ENCODE measurements around the gene CASP6. TPM values are rescaled to one million over a fixed set of nuclear protein-coding genes. Genes with fewer than 3 reads are reported as not detected.

The CASP6 gene
- total RNA-seq, 4 donors from 2014 or later, result 16.3 to 26.8 (median 19.2) TPM

GRCh38 chr4:109645874-109646710 is 57.2 kb downstream of the CASP6 start:
- no peak for DNase-seq (ENCODE audit: extremely low spot score)
- Histone ChIP-seq H3K4me1 (no peaks in the 10 kb centered on the region), H3K27ac (replicated peaks in 1 of 4) (no peak overlapping the region), H3K36me3 (no peaks in the 10 kb centered on the region), H3K4me3 (no peak overlapping the region), H3K9me3 (no peaks in the 10 kb centered on the region), H3K27me3 (no peaks in the 10 kb centered on the region)
- 79% methylated on average over 7 of the region's 7 CpGs for WGBS
- no peak for TF ChIP-seq EP300 (IDR thresholded peaks at IDR 0.05)
- TF ChIP-seq POLR2A (IDR thresholded peaks at IDR 0.05; ENCODE audit: low read depth), result no peak
- no peak for TF ChIP-seq POLR2AphosphoS5 (IDR thresholded peaks at IDR 0.05)
- no peak for TF ChIP-seq CTCF (IDR thresholded peaks at IDR 0.05)
- intact Hi-C loops (cut with DNase I), result no loop called here

- no peaks in the 10 kb centered on the region for H3K27me3 ChIP-seq
- H3K9me3 ChIP-seq, result peaks cover 0 to 14% (median 6%) of the 10 kb centered on the region in 4 donors
- no peak overlapping the region for H3K27ac ChIP-seq (replicated peaks in 1 of 4)
- H3K4me3 ChIP-seq, result no peak overlapping the region
- TF ChIP-seq EP300 (IDR thresholded peaks at IDR 0.05) (no peak), POLR2AphosphoS5 (IDR thresholded peaks at IDR 0.05) (no peak), CTCF (IDR thresholded peaks at IDR 0.05) (no peak), POLR2A (IDR thresholded peaks at IDR 0.05; ENCODE audit: low read depth) (no peak)
- no peak for DNase-seq (ENCODE audit: extremely low spot score)
- intact Hi-C loops (cut with DNase I), result no loop called here
- H3K4me1 ChIP-seq, result no peaks in the 10 kb centered on the region
- no peaks in the 10 kb centered on the region for H3K36me3 ChIP-seq
- 92% methylated on average over 2 of the region's 2 CpGs for WGBS
These were observed 62.6 kb downstream of the CASP6 start for GRCh38 chr4:109640644-109641043.

Small RNA genes within 50 kb of the gene (small RNA-seq; reads per million reads assigned to genes)
- 0 to 0.37 (median 0.33) reads per million in 3 donors for gene HIGD1AP14

Other genes with a start within 250 kb of the CASP6 start
- gene MCUB, start 143.2 kb downstream of the CASP6 start, total RNA-seq, result 10 to 100 TPM in 3 of 4 donors, 1 to 10 TPM in 1; 7.9 to 25.6 (median 15.1) TPM
- 10 to 100 TPM; 18.8 to 24.5 (median 23.4) TPM for gene PLA2G12A, start 26.6 kb upstream of the CASP6 start, total RNA-seq
- gene CFI, start 98.6 kb upstream of the CASP6 start, total RNA-seq, result 10 to 100 TPM in 1 of 4 donors, 1 to 10 TPM in 3; 8.7 to 10.6 (median 9.9) TPM
- gene GAR1, start 112.3 kb upstream of the CASP6 start, total RNA-seq, result 1 to 10 TPM; 6.2 to 9.1 (median 7.7) TPM
- gene RRH, start 124.5 kb upstream of the CASP6 start, total RNA-seq, result not detected
- gene LRIT3, start 144.7 kb upstream of the CASP6 start, total RNA-seq, result under 1 TPM; under 0.01 to 0.39 (median 0.14) TPM
- 1 to 10 TPM in 3 of 4 donors, under 1 TPM in 1; 0.75 to 3.6 (median 2.2) TPM for gene EGF, start 209.4 kb upstream of the CASP6 start, total RNA-seq

All from esophagus muscularis mucosa (tissue), 4 donors.